Type B pancreatic cell (in vitro differentiated cells): ENCODE results near the gene SEC61A2. TPM values are rescaled to one million over a fixed set of nuclear protein-coding genes. Genes with fewer than 3 reads are reported as not detected.

Source experiments
- DNase-seq: peaks from one replicate; pipeline ENCODE4 v3.0.0; 2021; ENCODE audit warnings: mixed read lengths; ENCODE audit not compliant: unreplicated experiment; ENCODE audit errors: extremely low spot score
- H3K27ac Mint-ChIP-seq: 2 replicates; pipeline ENCODE4 v1.8.0; 2021; ENCODE audit warnings: mild to moderate bottlenecking, mixed read lengths
- H3K27me3 Mint-ChIP-seq: 2 replicates; pipeline ENCODE4 v1.8.0; 2021; ENCODE audit warnings: mixed read lengths
- H3K36me3 Mint-ChIP-seq: 2 replicates; pipeline ENCODE4 v1.8.0; 2021; ENCODE audit warnings: mixed read lengths
- H3K4me1 Mint-ChIP-seq: one replicate; pipeline ENCODE4 v1.8.0; 2021; ENCODE audit warnings: mixed read lengths; ENCODE audit not compliant: unreplicated experiment
- H3K4me3 Mint-ChIP-seq: 2 replicates; pipeline ENCODE4 v1.8.0; 2021; ENCODE audit warnings: mild to moderate bottlenecking, mixed read lengths
- H3K9me3 Mint-ChIP-seq: 2 replicates; pipeline ENCODE4 v1.8.0; 2021; ENCODE audit warnings: mixed read lengths
- total RNA-seq: library from RNA; stranded (reverse); gene quantifications from 2 replicates; pipeline ENCODE4 v1.2.1, GENCODE V29; 2021; ENCODE audit warnings: low replicate concordance
- TF ChIP-seq, protein P1 (sequence below): fragments of 200-600 bp; sonication (generic); conservative IDR thresholded peaks from 2 replicates; pipeline ENCODE4 v1.5.0; 2021; ENCODE audit warnings: antibody characterized with exemption, mild to moderate bottlenecking

SEC61A2 gene
- total RNA-seq, 1 donor from 2014 or later: 26.3 TPM

DNA sequence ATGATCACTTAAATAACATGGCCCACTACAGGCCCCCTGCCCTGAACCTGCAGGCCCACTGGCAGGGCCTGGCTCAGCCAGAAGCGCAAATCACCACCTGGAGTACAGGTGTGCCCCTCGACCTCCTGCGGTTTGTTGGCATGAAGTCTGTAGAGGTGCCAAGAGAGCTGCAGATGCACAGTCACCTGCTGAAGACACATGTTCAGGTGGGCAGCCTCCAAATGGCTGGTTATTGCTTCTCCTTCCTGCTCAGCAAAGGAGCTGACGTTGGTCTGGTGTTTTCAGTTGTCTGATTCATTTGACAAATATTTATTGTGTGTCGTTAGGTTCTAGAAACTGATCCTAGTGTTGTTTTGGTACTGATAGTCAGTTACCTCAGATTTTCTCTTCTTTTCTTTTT is 31.7 kb upstream of the SEC61A2 start:
- TF ChIP-seq, protein P1, sequence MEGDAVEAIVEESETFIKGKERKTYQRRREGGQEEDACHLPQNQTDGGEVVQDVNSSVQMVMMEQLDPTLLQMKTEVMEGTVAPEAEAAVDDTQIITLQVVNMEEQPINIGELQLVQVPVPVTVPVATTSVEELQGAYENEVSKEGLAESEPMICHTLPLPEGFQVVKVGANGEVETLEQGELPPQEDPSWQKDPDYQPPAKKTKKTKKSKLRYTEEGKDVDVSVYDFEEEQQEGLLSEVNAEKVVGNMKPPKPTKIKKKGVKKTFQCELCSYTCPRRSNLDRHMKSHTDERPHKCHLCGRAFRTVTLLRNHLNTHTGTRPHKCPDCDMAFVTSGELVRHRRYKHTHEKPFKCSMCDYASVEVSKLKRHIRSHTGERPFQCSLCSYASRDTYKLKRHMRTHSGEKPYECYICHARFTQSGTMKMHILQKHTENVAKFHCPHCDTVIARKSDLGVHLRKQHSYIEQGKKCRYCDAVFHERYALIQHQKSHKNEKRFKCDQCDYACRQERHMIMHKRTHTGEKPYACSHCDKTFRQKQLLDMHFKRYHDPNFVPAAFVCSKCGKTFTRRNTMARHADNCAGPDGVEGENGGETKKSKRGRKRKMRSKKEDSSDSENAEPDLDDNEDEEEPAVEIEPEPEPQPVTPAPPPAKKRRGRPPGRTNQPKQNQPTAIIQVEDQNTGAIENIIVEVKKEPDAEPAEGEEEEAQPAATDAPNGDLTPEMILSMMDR: no peak
- Mint-ChIP-seq H3K36me3 (peaks cover 28% of the 10 kb centered on the region), H3K4me3 (no peak overlapping the region), H3K27me3 (no peaks in the 10 kb centered on the region), H3K27ac (no peak overlapping the region), H3K9me3 (no peaks in the 10 kb centered on the region), H3K4me1 (no peaks in the 10 kb centered on the region)
- DNase-seq: no peak

DNA sequence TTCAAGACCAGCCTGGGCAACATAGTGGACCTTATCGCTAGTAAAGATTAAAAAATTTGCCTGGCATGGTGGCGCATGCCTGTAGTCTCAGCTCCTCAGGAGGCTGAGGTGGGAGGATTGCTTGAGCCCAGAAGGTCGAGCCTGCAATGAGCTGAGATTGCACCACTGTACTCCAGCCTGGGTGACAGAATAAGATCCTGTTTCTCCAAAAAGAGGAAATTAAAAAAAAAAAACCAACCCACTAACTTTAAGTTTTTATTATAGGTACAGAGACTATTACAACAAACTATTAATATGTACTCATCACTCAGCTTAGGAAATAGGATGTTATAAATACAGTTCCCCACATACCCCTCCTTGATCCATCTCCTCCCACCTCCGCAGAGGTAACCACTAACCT is 30.5 kb upstream of the SEC61A2 start:
- Mint-ChIP-seq H3K27me3 (no peaks in the 10 kb centered on the region), H3K4me1 (no peaks in the 10 kb centered on the region), H3K4me3 (no peak overlapping the region), H3K36me3 (peaks cover 35% of the 10 kb centered on the region), H3K27ac (no peak overlapping the region), H3K9me3 (no peaks in the 10 kb centered on the region)
- TF ChIP-seq, protein P1: no peak
- DNase-seq: no peak

DNA sequence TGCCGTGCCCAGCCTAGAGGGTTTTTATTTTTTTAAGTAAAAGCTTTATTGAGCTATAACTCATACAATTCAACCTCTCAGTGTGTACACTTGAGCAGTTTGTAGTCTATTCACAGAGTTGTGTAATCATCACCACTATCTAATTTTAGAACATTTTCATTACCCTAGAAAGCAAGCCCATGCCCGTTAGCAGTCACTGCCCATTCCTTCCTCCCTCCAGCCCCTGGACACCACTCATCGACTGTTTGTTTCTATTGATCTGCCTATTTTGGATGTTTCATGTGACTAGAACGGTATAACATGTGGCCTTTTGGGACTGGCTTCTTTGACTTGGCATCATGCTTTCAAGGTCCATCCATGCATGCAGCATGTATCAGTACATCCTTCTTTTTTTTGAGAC is 25.7 kb upstream of the SEC61A2 start:
- no peak for DNase-seq
- Mint-ChIP-seq H3K27ac (no peak overlapping the region), H3K36me3 (peaks cover 33% of the 10 kb centered on the region), H3K4me3 (no peak overlapping the region), H3K4me1 (no peaks in the 10 kb centered on the region), H3K27me3 (no peaks in the 10 kb centered on the region), H3K9me3 (no peaks in the 10 kb centered on the region)
- TF ChIP-seq, protein P1: no peak

DNA sequence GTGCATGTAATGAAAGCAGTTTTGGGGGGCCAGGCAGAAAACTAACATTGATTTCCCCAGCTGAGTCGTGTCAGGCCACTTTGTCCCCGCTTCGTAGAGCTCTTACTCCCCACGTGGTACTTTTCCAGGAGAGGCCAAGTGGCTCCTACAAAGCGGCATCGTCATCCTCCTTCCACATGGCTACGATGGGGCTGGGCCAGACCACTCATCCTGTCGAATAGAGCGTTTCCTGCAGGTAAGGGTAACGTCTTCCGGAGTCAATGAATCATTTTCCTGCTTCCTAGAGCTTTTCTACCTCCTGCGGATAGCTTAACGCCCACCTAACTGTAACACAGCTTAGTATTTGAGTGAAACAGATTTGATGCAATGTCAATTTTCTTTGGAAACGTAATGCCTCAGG is 21.7 kb upstream of the SEC61A2 start:
- Mint-ChIP-seq H3K27me3 (no peaks in the 10 kb centered on the region), H3K4me1 (no peaks in the 10 kb centered on the region), H3K27ac (no peak overlapping the region), H3K36me3 (peaks cover 30% of the 10 kb centered on the region), H3K4me3 (no peak overlapping the region), H3K9me3 (no peaks in the 10 kb centered on the region)
- no peak for DNase-seq
- TF ChIP-seq, protein P1: no peak

DNA sequence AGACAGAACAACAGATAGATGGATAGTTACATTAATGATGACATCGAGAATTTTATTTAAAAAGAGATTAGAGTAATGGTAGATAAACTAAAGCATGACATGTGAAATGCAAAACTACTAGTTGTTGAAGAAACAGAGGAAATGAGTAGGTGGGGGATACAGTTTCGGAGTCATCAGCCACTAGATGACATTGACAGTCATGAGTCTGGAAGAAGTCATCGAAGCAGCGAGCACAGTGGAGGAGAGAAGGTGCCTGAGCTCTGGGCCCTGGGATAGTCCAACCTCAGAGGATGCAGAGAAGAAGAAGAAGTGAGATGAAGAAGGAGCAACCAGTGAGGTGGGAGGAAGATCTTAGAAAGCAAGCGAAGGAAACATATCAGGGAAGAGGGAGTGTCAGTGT is 20.2 kb upstream of the SEC61A2 start:
- TF ChIP-seq, protein P1: no peak
- H3K9me3 Mint-ChIP-seq: no peaks in the 10 kb centered on the region
- no peaks in the 10 kb centered on the region for H3K27me3 Mint-ChIP-seq
- no peak for DNase-seq
- H3K4me3 Mint-ChIP-seq: no peak overlapping the region
- H3K4me1 Mint-ChIP-seq: no peaks in the 10 kb centered on the region
- peaks cover 21% of the 10 kb centered on the region for H3K36me3 Mint-ChIP-seq
- H3K27ac Mint-ChIP-seq: no peak overlapping the region

DNA sequence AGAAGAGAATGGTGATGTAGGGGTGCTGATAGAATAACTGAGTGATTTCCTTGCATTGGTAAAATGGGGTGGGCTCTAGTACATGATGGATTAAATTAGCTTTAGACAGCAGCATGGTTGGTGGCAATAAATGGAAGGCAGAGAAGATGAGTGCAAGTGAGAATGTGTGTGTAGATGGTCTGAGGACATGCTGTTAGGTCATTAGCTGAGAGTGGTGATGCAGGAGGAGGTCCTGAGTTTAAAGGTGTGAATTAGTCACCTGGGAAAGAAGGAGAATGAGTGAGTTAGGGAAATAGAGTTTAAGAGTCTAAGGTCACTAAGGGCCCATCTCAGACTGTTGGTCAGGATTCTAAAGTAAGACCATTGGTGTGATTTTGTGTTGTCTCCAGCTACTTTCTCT is 17.9 kb upstream of the SEC61A2 start:
- no peak overlapping the region for H3K27ac Mint-ChIP-seq
- DNase-seq: no peak
- H3K4me3 Mint-ChIP-seq: no peak overlapping the region
- H3K36me3 Mint-ChIP-seq: peaks cover 15% of the 10 kb centered on the region
- TF ChIP-seq, protein P1: no peak
- H3K9me3 Mint-ChIP-seq: no peaks in the 10 kb centered on the region
- H3K4me1 Mint-ChIP-seq: no peaks in the 10 kb centered on the region
- no peaks in the 10 kb centered on the region for H3K27me3 Mint-ChIP-seq
